Upper lobe of left lung (tissue), 6 donors: ENCODE measurements around the gene LAMB1. TPM values are rescaled to one million over a fixed set of nuclear protein-coding genes. Genes with fewer than 3 reads are reported as not detected.

Experiments
- ATAC-seq, 2 donors: fragments of 200-7000 bp; cut with Tn5 transposase; one replicate each; pipeline ENCODE4 v1.9.1; 2022; ENCODE audit warnings: mild to moderate bottlenecking in 2 of 2, moderate library complexity in 2 of 2; ENCODE audit not compliant: low FRiP score in 2 of 2
- DNase-seq, 2 donors: peaks; one replicate each; pipeline ENCODE4 v3.0.0-alpha.2; 2019 to 2020
- H3K27ac ChIP-seq, 4 donors: fragments of 200-600 bp; sonication (generic); one replicate each; pipeline ENCODE4 v1.5.1; 2016 to 2019
- H3K27me3 ChIP-seq, 4 donors: fragments of 200-600 bp; sonication (generic); one replicate each; pipeline ENCODE4 v1.5.1; 2017 to 2019
- H3K36me3 ChIP-seq, 4 donors: fragments of 200-600 bp; sonication (generic); one replicate each; pipeline ENCODE4 v1.5.1; 2016 to 2019
- H3K4me1 ChIP-seq, 4 donors: fragments of 200-600 bp; sonication (generic); one replicate each; pipeline ENCODE4 v1.5.1; 2018 to 2019
- H3K4me3 ChIP-seq, 4 donors: fragments of 200-600 bp; sonication (generic); one replicate each; pipeline ENCODE4 v1.5.1; 2017 to 2019; ENCODE audit warnings: mild to moderate bottlenecking in 2 of 4, moderate library complexity in 1 of 4
- H3K9me3 ChIP-seq, 4 donors: fragments of 200-600 bp; sonication (generic); one replicate each; pipeline ENCODE4 v1.5.1; 2018 to 2019
- CTCF ChIP-seq, 6 experiments: fragments of 450-650 bp in 4 of 6; fragments of 200-600 bp in 2 of 6; sonication (generic) in 2 of 6; IDR thresholded peaks; one replicate each; pipeline ENCODE4 v1.5.1; 2016 to 2019; ENCODE audit warnings: antibody characterized with exemption in 6 of 6
- EP300 ChIP-seq, 4 donors: sonication (generic); formaldehyde crosslinking; IDR thresholded peaks; one replicate each; pipeline ENCODE4 v1.5.1; 2017; ENCODE audit warnings: antibody characterized with exemption in 4 of 4, control low read depth in 2 of 4
- POLR2A ChIP-seq, 4 donors: fragments of 450-650 bp; IDR thresholded peaks; one replicate each; pipeline ENCODE4 v1.5.1; 2016 to 2017; ENCODE audit warnings: antibody characterized with exemption in 4 of 4, mild to moderate bottlenecking in 2 of 4
- POLR2AphosphoS5 ChIP-seq, 2 donors: sonication (generic); formaldehyde crosslinking; IDR thresholded peaks; one replicate each; pipeline ENCODE4 v1.5.1; 2017; ENCODE audit warnings: antibody characterized with exemption in 2 of 2
- WGBS, 2 donors: methylation state at CpG; one replicate each; pipeline ENCODE4 v1.1.5; 2017 to 2018; 5-methylcytosine and 5-hydroxymethylcytosine counted together
- total RNA-seq, 6 donors: library from RNA; depleted of rRNA in 4 of 6; stranded (reverse); fragments of >200 nt in 4 of 6; gene quantifications; one replicate each; pipeline versions ENCODE4 v1.1.0 to v1.2.1, GENCODE V29; 2016 to 2021
- donor health status: DM: no; HTN: no; CAD: no; lungs with moderate emphysema.
- donor health status: DM: no; HTN: yes; CAD: no; lungs with severe emphysema.

LAMB1 gene
- total RNA-seq, 6 donors from 2014 or later, result 100 to 443 (median 135) TPM

- H3K27ac ChIP-seq, result no peak overlapping the region
- no peak for ATAC-seq
- no peaks in the 10 kb centered on the region for H3K9me3 ChIP-seq
- H3K36me3 ChIP-seq, result no peaks in the 10 kb centered on the region
- no peak overlapping the region for H3K4me3 ChIP-seq
- H3K4me1 ChIP-seq, result no peaks in the 10 kb centered on the region
- no peaks in the 10 kb centered on the region for H3K27me3 ChIP-seq
- 77 to 80% methylated on average over 2 of the region's 2 CpGs for WGBS, 2 donors
- no peak for DNase-seq
- TF ChIP-seq EP300 (IDR thresholded peaks at IDR 0.05) (no peak), POLR2A (IDR thresholded peaks at IDR 0.05) (no peak), CTCF (IDR thresholded peaks at IDR 0.05) (no peak), POLR2AphosphoS5 (IDR thresholded peaks at IDR 0.05) (no peak)
These were observed 12.8 kb upstream of the LAMB1 start for GRCh38 chr7:108015740-108016139.

- DNase-seq (no peak), ATAC-seq (no peak)
- Histone ChIP-seq H3K27ac (no peak overlapping the region), H3K4me1 (no peaks in the 10 kb centered on the region), H3K36me3 (no peaks in the 10 kb centered on the region), H3K9me3 (no peaks in the 10 kb centered on the region), H3K4me3 (no peak overlapping the region), H3K27me3 (no peaks in the 10 kb centered on the region)
- TF ChIP-seq EP300 (IDR thresholded peaks at IDR 0.05) (no peak), POLR2AphosphoS5 (IDR thresholded peaks at IDR 0.05) (no peak), CTCF (IDR thresholded peaks at IDR 0.05) (no peak), POLR2A (IDR thresholded peaks at IDR 0.05) (no peak)
- WGBS, 2 donors, result 80 to 81% methylated on average over 6 of the region's 6 CpGs
These were observed 12.1 kb upstream of the LAMB1 start for GRCh38 chr7:108014747-108015682.

- H3K27me3 ChIP-seq, result no peaks in the 10 kb centered on the region
- DNase-seq (no peak), ATAC-seq (no peak)
- no peaks in the 10 kb centered on the region for H3K36me3 ChIP-seq
- H3K4me3 ChIP-seq, result no peak overlapping the region
- H3K9me3 ChIP-seq, result no peaks in the 10 kb centered on the region
- no peak overlapping the region for H3K27ac ChIP-seq
- TF ChIP-seq POLR2A (IDR thresholded peaks at IDR 0.05), result no peak
- no peak for TF ChIP-seq CTCF (IDR thresholded peaks at IDR 0.05)
- TF ChIP-seq EP300 (IDR thresholded peaks at IDR 0.05), result no peak
- no peak for TF ChIP-seq POLR2AphosphoS5 (IDR thresholded peaks at IDR 0.05)
- no peaks in the 10 kb centered on the region for H3K4me1 ChIP-seq
- WGBS, 2 donors, result 32 to 38% methylated on average over 2 of the region's 2 CpGs
These were observed 11.3 kb upstream of the LAMB1 start for GRCh38 chr7:108014215-108014614.

- ATAC-seq, result no peak
These were observed 9.8 kb upstream of the LAMB1 start for GRCh38 chr7:108012499-108013430.

More at GRCh38 chr7:108012499-108013430, 9.8 kb upstream of the LAMB1 start:
- no peak overlapping the region for H3K27ac ChIP-seq
- no peak overlapping the region for H3K4me3 ChIP-seq
- no peak for DNase-seq
- H3K36me3 ChIP-seq, result no peaks in the 10 kb centered on the region
- TF ChIP-seq POLR2AphosphoS5 (IDR thresholded peaks at IDR 0.05) (no peak), EP300 (IDR thresholded peaks at IDR 0.05) (no peak), CTCF (IDR thresholded peaks at IDR 0.05) (no peak), POLR2A (IDR thresholded peaks at IDR 0.05) (no peak)
- no peaks in the 10 kb centered on the region for H3K27me3 ChIP-seq
- 79 to 85% methylated on average over 8 of the region's 8 CpGs for WGBS, 2 donors
- no peaks in the 10 kb centered on the region for H3K9me3 ChIP-seq
- no peaks in the 10 kb centered on the region for H3K4me1 ChIP-seq
